Measurements from ENCODE around the gene KANSL1. TPM values are rescaled to one million over a fixed set of nuclear protein-coding genes. Genes with fewer than 3 reads are reported as not detected.

Gene KANSL1
- total RNA-seq, 1 donor from 2014 or later = 61.4 TPM

- no peak for DNase-seq (ENCODE audit: low spot score)
- Mint-ChIP-seq H3K9me3 (ENCODE audit: low read depth) (peaks cover 6% of the 10 kb centered on the region), H3K27ac (ENCODE audit: unreplicated experiment) (no peak overlapping the region), H3K4me3 (ENCODE audit: unreplicated experiment) (no peak overlapping the region), H3K36me3 (ENCODE audit: low read depth) (peaks cover 7% of the 10 kb centered on the region), H3K27me3 (ENCODE audit: low read depth) (no peaks in the 10 kb centered on the region), H3K4me1 (ENCODE audit: low read depth) (peaks cover 15% of the 10 kb centered on the region)
- TF ChIP-seq CTCF (IDR thresholded peaks at IDR 0.05) = no peak
These were observed 15.8 kb upstream of the KANSL1 start for GRCh38 chr17:46208997-46209396.

GRCh38 chr17:46205975-46206374 lies 12.7 kb upstream of the KANSL1 start:
- no peak for DNase-seq (ENCODE audit: low spot score)
- Mint-ChIP-seq H3K4me3 (ENCODE audit: unreplicated experiment) (no peak overlapping the region), H3K27ac (ENCODE audit: unreplicated experiment) (no peak overlapping the region), H3K9me3 (ENCODE audit: low read depth) (peaks cover 6% of the 10 kb centered on the region), H3K27me3 (ENCODE audit: low read depth) (no peaks in the 10 kb centered on the region), H3K36me3 (ENCODE audit: low read depth) (peaks cover 8% of the 10 kb centered on the region), H3K4me1 (ENCODE audit: low read depth) (peaks cover 20% of the 10 kb centered on the region)
- no peak for TF ChIP-seq CTCF (IDR thresholded peaks at IDR 0.05)

GRCh38 chr17:46202424-46202823 lies 9.2 kb upstream of the KANSL1 start:
- Mint-ChIP-seq H3K27me3 (ENCODE audit: low read depth) (no peaks in the 10 kb centered on the region), H3K27ac (ENCODE audit: unreplicated experiment) (peak overlapping the region; percentile 34)

GRCh38 chr17:46201491-46201890 lies 8.3 kb upstream of the KANSL1 start:
- peaks cover 9% of the 10 kb centered on the region for H3K36me3 Mint-ChIP-seq (ENCODE audit: low read depth)
- peaks cover 6% of the 10 kb centered on the region for H3K9me3 Mint-ChIP-seq (ENCODE audit: low read depth)
- no peak overlapping the region for H3K27ac Mint-ChIP-seq (ENCODE audit: unreplicated experiment)
- no peaks in the 10 kb centered on the region for H3K27me3 Mint-ChIP-seq (ENCODE audit: low read depth)
- no peak for DNase-seq (ENCODE audit: low spot score)
- H3K4me3 Mint-ChIP-seq (ENCODE audit: unreplicated experiment) = no peak overlapping the region
- no peak for TF ChIP-seq CTCF (IDR thresholded peaks at IDR 0.05)
- H3K4me1 Mint-ChIP-seq (ENCODE audit: low read depth) = peaks cover 49% of the 10 kb centered on the region

More at GRCh38 chr17:46202424-46202823, 9.2 kb upstream of the KANSL1 start:
- Mint-ChIP-seq H3K9me3 (ENCODE audit: low read depth) (peaks cover 6% of the 10 kb centered on the region), H3K36me3 (ENCODE audit: low read depth) (peaks cover 8% of the 10 kb centered on the region), H3K4me3 (ENCODE audit: unreplicated experiment) (no peak overlapping the region), H3K4me1 (ENCODE audit: low read depth) (peaks cover 45% of the 10 kb centered on the region)
- DNase-seq (ENCODE audit: low spot score) = no peak
- no peak for TF ChIP-seq CTCF (IDR thresholded peaks at IDR 0.05)

- no peaks in the 10 kb centered on the region for H3K9me3 Mint-ChIP-seq (ENCODE audit: low read depth)
- peaks cover 49% of the 10 kb centered on the region for H3K4me1 Mint-ChIP-seq (ENCODE audit: low read depth)
- no peak for DNase-seq (ENCODE audit: low spot score)
- no peak for TF ChIP-seq CTCF (IDR thresholded peaks at IDR 0.05)
- H3K4me3 Mint-ChIP-seq (ENCODE audit: unreplicated experiment) = no peak overlapping the region
- no peaks in the 10 kb centered on the region for H3K27me3 Mint-ChIP-seq (ENCODE audit: low read depth)
- peaks cover 4% of the 10 kb centered on the region for H3K36me3 Mint-ChIP-seq (ENCODE audit: low read depth)
- peak overlapping the region; percentile 32 for H3K27ac Mint-ChIP-seq (ENCODE audit: unreplicated experiment)
These were observed 7.0 kb upstream of the KANSL1 start for GRCh38 chr17:46200197-46200596.
